Memory B cell (primary cell): Measurements from ENCODE around the gene ZNF607.
"Not testable (repeated sequence)": the region's sequence is repeated elsewhere in the genome, so short reads cannot be mapped to it uniquely, and the experiment has no call there.

Source experiments
- ATAC-seq: fragments of 150-1000 bp; cut with Tn5 transposase; 2 replicates; pipeline ENCODE4 v1.10.0; 2021; ENCODE audit warnings: low read depth, mild to moderate bottlenecking, moderate library complexity
- DNase-seq, 2 donors: peaks; one replicate each; pipeline ENCODE4 v3.0.0; 2022; ENCODE audit warnings: low spot score in 2 of 2
- H3K27ac Mint-ChIP-seq: one replicate; pipeline ENCODE4 v1.8.0; 2022; ENCODE audit warnings: mild to moderate bottlenecking, moderate library complexity, mixed read lengths
- H3K27me3 Mint-ChIP-seq: one replicate; pipeline ENCODE4 v1.8.0; 2022; ENCODE audit warnings: mixed read lengths
- H3K36me3 Mint-ChIP-seq: one replicate; pipeline ENCODE4 v1.8.0; 2022; ENCODE audit warnings: mild to moderate bottlenecking, mixed read lengths
- H3K4me1 Mint-ChIP-seq: one replicate; pipeline ENCODE4 v1.8.0; 2022; ENCODE audit warnings: mixed read lengths
- H3K4me3 Mint-ChIP-seq: one replicate; pipeline ENCODE4 v1.8.0; 2022; ENCODE audit warnings: mild to moderate bottlenecking, moderate library complexity, mixed read lengths
- H3K9me3 Mint-ChIP-seq: one replicate; pipeline ENCODE4 v1.8.0; 2022; ENCODE audit warnings: mixed read lengths

Gene ZNF607

DNA sequence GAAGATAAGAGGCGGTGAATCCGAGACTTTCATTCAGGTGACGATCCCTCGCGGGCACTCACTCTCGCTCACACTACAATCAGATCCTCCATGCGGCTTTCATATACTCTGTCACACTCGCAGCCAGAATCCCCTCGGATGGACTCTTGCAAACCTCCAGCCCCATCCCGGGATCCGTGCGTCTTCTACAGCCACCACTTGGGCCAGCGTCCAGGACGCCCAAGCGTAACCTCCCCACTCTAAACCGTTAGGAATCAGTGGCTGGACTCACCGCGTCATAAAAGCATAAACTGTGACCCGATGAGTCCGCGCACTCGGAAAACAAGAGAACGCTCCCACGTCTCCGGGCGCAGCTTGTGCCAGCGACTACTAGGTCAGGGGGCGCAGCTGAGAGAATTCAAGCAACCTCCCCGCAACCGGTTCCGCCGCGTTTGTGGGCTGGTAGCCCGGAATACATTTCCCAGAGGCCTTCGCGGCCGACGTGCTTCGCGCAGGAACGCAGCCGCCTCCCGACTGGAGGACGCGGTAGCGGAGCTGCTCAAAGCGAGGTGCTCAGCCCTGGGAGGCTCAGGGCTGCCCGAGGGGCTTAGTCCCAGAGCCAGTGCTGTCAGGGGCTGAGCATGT is 27.6 kb downstream of the ZNF607 start:
- Mint-ChIP-seq H3K36me3 (peaks cover 6% of the 10 kb centered on the region), H3K27me3 (no peaks in the 10 kb centered on the region), H3K4me3 (peak overlapping the region; percentile 98), H3K4me1 (peaks cover 5% of the 10 kb centered on the region), H3K27ac (peak overlapping the region; percentile 98), H3K9me3 (peaks cover 1% of the 10 kb centered on the region)
- DNase-seq, result peak; percentile 55 to 65
- ATAC-seq, result peak; percentile 93

DNA sequence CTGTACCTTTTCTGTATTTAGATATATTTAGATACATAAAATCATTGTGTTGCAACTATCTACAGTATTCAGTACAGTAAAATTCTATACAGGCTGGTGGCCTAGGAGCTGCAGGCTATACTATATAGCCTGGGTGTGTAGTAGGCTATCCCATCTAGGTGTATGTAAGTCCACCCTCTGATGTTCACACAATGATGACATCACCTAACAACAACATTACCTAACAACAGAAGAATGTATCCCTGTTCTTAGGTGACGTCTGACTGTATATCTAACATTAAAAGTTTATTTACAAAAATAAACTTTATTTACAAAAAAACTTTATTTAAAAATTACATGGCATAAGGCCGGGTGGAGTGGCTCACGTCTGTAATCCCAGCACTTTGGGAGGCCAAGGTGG is 36.0 kb downstream of the ZNF607 start:
- H3K27ac Mint-ChIP-seq, result no peak overlapping the region
- DNase-seq, result no peak
- H3K27me3 Mint-ChIP-seq, result no peaks in the 10 kb centered on the region
- H3K4me1 Mint-ChIP-seq, result no peaks in the 10 kb centered on the region
- no peak overlapping the region for H3K4me3 Mint-ChIP-seq
- no peak for ATAC-seq
- H3K9me3 Mint-ChIP-seq, result peaks cover 7% of the 10 kb centered on the region
- H3K36me3 Mint-ChIP-seq, result peaks cover 24% of the 10 kb centered on the region

DNA sequence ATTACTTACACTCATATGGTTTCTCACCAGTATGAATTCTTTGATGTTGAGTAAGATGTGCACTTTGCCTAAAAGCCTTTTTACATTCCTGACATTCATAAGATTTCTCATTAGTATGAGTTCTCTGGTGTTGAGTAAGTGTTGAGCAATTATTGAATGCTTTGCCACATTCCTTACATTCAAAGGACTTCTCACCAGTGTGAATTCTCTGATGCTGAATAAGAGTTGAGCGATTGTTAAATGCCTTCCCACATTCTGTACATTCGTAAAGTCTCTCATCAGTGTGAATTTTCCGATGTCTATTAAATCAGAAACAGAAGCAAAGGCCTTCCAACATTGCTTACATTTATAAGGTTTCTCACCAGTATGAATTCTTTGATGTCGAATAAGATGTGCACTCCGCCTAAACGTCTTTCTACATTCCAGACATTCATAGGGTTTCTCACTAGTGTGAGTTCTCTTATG is 50.1 kb downstream of the ZNF607 start:
- peaks cover 5% of the 10 kb centered on the region for H3K36me3 Mint-ChIP-seq
- ATAC-seq (no peak), DNase-seq (no peak)
- H3K27ac Mint-ChIP-seq, result no peak overlapping the region
- no peaks in the 10 kb centered on the region for H3K27me3 Mint-ChIP-seq
- no peak overlapping the region for H3K4me3 Mint-ChIP-seq
- peaks cover 10% of the 10 kb centered on the region for H3K9me3 Mint-ChIP-seq
- H3K4me1 Mint-ChIP-seq, result no peaks in the 10 kb centered on the region

DNA sequence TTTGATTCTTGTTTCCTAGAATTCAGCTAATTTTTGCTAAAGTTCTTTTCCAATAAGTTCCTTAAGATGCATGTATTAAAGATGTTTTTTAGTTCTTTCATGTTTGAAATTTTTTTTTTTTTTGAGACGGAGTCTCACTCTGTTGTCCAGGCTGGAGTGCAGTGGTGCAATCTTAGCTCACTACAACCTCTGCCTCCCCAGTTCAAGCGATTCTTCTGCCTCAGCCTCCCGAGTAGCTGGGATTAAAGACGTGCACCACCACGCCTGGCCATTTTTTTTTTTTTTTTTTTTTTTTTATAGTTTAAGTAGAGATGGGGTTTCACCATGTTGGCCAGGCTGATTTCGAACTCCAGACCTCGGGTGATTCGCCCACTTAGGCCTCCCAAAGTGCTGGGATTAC is 62.4 kb downstream of the ZNF607 start:
- Mint-ChIP-seq H3K4me3 (peak overlapping the region; percentile 68), H3K4me1 (peaks cover 22% of the 10 kb centered on the region), H3K27ac (peak overlapping the region; percentile 97)
- H3K9me3 Mint-ChIP-seq, H3K36me3 Mint-ChIP-seq, H3K27me3 Mint-ChIP-seq, ATAC-seq, DNase-seq: not testable (repeated sequence)

DNA sequence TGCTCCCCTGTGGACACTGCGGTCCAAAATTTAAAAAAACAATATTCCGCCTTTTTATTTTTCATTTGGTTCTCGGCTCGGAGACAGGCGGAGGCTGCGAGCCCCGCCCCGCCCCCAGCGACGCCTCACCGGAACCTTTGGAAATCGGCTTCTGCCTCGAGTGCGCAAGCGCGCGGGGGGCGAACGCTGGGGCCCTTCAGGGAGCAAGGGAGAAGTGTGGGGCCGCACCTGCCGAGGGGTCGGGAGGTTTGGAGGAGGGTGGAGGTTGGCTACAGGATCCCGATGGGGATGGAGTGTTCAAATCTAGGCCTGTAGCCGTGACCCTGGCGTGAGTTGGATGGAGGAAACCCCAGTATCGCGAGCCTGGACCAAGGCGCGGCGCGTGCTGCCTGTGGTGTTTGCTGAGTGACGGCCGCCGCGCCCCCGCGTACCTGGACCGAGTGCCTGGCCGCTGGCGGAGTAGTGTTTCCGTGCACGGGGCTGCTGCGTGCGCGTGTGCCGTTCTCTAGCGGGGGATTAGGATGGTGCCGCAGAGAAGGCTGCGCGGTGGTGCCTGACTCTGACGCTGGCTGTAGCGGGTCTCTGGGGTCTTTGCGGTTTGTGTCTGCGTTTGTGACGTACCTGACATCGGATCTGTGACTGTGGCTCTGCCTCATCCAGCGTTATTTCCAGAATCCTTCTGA is 63.7 kb downstream of the ZNF607 start:
- peak overlapping the region; percentile 99 for H3K4me3 Mint-ChIP-seq
- peaks cover 4% of the 10 kb centered on the region for H3K36me3 Mint-ChIP-seq
- no peaks in the 10 kb centered on the region for H3K9me3 Mint-ChIP-seq
- H3K27ac Mint-ChIP-seq, result peak overlapping the region; percentile 97
- DNase-seq, result peak; percentile 70 to 72
- ATAC-seq, result peak; percentile 82
- H3K27me3 Mint-ChIP-seq, result no peaks in the 10 kb centered on the region
- peaks cover 22% of the 10 kb centered on the region for H3K4me1 Mint-ChIP-seq

DNA sequence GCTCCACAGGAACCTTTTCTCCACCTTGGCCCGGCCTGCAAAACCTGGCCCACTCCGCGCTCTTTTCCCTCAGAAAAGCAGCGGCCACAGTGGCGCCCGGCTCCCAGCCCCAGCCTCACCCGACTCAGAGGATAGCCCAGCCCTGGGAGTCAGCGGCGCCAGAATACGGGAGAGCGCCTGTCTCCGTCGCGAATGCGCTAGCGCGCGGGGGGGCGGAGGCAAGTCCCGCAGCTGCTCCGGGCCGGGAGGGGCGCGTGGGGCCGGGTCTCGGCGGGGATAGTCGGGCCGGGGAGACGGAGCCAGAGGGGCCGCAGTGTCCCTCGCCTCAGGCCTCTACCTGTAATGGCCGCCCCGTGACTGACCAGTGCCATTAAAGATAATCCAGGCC is 64.3 kb downstream of the ZNF607 start, which contains the start of gene ZFP30:
ZFP30 (minus strand) TSS at position 165 of the 388 bp plus-strand sequence. CDS start 7,643 bp downstream, outside the sequence.
- Mint-ChIP-seq H3K4me3 (peak within 1 kb of the TSS; percentile 99), H3K27me3 (no peaks in the 10 kb centered on the region), H3K36me3 (peaks cover 8% of the 10 kb centered on the region), H3K9me3 (no peaks in the 10 kb centered on the region), H3K4me1 (peaks cover 22% of the 10 kb centered on the region), H3K27ac (peak within 1 kb of the TSS; percentile 97)
- peak; percentile 55 for ATAC-seq
- DNase-seq, result peak; percentile 65 to 68

DNA sequence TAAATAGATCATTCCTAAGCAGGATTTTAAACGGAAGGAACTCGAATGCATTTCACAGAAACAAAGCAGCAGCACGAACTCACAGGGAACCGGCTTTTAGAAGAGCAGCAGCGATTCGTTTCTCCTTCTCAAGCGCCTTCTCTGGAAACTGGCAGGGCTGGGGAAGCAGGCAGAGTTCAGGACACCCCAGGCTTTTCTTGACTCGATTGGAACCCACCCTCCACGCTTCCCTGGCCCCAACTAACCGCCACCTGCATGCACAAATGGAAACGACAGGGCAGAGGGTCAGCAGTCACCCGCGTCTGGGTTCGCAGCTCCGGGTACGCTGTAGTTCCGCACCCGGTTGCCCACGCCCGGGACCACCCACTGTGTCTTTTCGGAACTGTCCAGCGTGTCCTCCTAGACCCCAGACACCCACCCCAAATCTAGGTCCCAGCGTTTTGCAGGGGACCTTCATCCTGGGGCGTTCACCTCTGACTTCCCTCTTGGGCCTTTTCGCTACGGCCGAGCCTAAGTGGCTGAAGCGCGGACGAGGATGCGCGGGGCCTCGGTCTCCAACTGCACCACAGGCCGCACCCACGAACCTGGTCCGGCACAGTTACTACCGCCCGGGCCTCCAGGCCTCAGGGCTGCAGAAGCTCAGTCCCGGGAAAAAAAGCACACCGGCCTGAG is 64.8 kb downstream of the ZNF607 start:
- Mint-ChIP-seq H3K27me3 (no peaks in the 10 kb centered on the region), H3K36me3 (peaks cover 10% of the 10 kb centered on the region), H3K4me3 (peak overlapping the region; percentile 99), H3K27ac (peak overlapping the region; percentile 97), H3K4me1 (peaks cover 22% of the 10 kb centered on the region), H3K9me3 (no peaks in the 10 kb centered on the region)
- DNase-seq, result no peak
- ATAC-seq, result peak; percentile 5

DNA sequence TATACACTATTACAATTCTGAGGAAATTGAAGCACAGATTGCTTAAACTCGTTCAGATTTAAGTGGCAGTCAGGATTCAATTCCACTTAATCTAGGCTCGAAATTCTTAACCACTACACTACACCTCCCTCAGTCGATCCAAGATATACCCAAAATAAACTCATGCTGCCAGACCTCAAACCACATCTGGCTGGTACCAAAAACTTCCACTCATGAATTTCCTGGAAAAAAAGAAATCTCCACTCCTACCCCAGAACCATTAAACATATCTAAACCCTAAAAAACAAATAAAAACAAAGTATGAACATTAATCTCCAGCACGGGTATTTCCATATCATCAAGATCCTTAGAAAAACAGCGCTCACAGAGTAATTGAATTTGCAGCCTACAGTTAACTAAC is 65.4 kb downstream of the ZNF607 start:
- Mint-ChIP-seq H3K9me3 (no peaks in the 10 kb centered on the region), H3K4me1 (peaks cover 22% of the 10 kb centered on the region), H3K27ac (peak overlapping the region; percentile 97), H3K4me3 (peak overlapping the region; percentile 99), H3K36me3 (peaks cover 13% of the 10 kb centered on the region), H3K27me3 (no peaks in the 10 kb centered on the region)
- DNase-seq (no peak), ATAC-seq (no peak)
